NCI-H1694 (cell line): ENCODE measurements around the gene SELENOS.
A peak's percentile ranks its signal among the peaks of the same experiment; 100 is the strongest.

Experiments used
- DNase-seq: peaks from one replicate; lab custom pipeline; 2025; lab: John Stamatoyannopoulos, UW

The SELENOS gene

DNA sequence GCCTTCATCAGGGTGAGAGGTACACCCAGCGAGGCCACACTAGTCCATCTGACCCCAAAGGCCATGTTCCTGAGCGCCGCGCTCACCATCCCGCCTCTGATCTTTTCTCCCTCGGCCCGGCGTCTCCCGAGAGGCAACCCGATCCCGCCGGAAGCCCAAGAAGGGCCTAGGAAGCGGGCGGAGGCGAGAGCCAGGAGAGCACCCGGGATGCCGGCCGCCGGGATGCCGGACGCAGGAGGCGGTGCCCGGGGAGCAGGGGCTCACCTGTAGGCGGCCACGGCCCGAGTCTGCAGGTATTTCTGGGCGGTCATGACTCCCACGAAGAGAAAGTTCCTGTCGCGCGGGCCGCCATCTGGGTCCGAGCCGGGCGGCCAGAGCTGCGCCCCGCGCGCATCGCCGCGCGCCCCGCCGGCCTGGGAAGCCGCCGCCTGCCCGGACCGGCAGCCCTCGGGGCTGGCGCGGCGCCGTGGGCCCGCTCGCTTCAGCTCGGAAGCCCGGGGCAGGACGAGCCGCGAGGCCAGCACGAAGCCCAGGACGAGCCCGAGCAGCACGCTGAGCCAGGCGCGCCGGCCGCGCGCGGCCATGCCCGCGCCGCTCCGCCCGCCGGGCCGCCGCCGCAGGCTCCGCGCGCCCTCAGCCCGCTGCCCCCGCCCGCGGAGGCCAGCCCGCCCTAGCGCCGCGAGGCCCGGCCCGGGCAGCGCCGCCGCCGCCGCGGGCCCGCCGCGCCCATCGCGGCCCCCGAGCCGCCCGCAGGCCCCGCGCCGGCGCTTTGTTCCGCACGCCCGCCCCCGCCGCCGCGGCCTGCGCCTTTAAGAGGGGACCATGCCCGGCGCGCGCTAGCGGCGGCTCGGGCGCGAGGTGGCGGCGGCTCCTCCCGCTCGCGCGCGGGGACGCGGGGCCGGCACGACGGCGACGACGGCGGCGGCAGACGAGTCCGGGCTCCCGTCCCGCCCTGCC is 26.1 kb downstream of the SELENOS start:
- no peak for DNase-seq

DNA sequence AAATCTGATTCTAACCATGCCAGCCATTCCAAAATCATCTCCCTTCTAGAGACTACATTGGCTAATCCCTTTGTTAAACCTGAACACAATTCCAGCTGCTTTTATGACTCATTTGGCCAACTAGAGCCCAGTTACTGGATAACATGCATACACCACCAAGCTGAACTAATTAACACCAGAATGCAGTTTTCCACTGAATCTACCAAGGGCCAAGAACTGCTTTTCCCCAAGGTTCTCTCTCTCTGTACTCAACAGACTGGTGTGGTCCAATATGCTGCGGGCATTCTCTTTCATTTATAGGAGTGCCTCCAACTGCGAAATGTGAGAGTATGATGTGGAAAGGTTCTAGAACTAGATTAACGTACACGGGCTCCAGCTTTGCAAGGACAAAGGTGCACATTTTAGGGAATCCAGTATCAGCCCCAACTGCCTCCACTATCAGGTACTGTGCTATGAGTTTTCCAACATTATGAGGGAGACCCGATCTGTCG is 26.9 kb downstream of the SELENOS start:
- DNase-seq = peak; percentile 26

GRCh38 chr15:101248274-101248673 is 29.0 kb downstream of the SELENOS start:
- DNase-seq = no peak

DNA sequence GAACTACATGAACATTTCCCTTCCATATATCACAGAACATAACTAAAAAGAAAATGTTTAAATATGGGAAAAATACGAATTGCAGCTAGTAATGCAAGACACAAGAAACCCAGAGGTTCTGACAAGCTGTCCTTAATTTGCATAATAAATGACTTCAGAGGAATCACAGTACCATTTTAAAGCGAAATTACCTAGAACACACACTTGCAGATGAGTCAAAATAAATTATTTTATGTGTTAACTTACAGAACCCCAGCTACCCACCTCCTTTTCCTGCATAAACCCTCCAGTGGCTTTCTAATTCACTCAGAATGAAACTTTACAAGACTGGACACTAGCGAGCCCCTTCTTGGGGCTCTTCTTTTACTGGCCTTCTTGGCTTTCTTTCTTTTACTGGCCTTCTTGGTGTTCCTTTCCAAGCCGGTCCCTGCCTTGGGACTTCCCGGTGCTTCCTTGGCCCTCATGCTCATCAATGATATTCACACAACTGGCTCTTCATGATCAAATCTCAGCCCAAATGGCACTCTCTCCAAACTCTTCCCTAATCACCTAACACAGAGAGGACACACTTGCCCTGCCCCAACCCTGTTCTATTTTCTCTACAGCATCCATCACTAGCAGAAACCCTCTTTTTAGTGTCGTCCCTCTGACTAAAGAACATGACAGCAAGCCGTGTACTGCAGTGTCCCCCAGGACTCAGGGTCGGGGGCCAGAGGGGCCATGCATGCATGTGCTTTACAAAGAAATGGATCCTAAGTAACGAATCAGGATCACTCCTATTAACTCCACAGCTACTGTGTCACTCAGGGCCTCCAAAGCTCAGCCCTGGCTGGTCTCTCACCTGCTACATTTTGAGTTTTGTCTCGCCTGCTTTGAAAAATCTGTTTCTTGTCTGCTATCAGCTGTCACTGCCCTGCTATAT is 30.2 kb downstream of the SELENOS start:
- DNase-seq = no peak

DNA sequence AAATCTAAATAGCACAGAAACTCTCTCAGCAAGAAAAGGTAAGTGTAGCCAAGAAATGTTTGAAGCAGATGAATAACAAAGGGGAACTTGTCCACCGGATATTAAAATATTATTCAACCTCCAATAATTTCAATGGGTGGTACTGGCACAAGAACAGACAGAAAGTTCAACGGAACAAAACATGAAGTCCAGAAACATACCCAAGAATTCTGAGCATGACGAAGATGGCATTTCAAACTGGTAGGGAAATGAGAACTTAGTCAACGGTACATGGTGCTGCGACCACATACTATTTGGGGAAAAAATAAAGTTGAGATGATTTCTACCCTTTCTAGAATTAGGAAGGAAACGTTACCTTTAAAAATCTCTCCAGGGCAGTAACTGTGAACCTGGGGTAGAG is 30.9 kb downstream of the SELENOS start:
- no peak for DNase-seq

GRCh38 chr15:101244889-101245668 is 32.2 kb downstream of the SELENOS start:
- no peak for DNase-seq

DNA sequence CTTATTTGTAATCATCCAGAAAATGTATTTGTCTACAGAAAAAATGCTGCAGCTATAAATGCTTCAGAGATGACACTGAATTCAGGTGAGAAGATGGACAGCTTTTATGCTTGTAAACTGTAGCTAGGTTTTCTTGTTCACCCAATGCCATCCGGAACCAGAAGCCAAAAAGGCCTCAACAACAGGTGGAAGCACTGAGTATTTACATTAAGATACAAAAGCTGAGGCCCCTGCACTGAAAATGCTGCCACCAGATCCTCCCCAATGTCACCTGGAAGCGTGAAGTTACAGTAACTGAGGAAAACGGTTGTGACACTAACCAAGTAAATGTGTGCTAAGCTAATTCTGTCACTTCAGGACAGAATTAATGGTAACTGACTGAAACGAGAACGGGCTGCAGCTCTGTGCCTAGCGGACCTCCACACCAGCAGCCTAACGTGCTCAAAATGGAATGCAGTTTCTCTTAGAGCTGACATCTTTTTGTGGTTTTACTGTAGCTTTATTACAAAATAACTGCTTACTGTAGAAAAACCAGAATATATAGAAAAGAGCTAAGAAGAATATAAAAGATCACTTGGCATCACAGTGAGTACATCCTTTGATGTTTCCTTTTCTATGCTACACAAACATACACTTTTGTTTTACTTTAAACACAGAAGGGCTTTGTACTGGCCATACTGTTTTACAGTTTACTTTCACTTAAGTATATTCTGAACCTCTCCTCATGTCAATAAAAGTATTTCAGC is 33.1 kb downstream of the SELENOS start:
- DNase-seq = no peak

- DNase-seq = no peak
Observed at GRCh38 chr15:101243420-101243819, 33.9 kb downstream of the SELENOS start.

DNA sequence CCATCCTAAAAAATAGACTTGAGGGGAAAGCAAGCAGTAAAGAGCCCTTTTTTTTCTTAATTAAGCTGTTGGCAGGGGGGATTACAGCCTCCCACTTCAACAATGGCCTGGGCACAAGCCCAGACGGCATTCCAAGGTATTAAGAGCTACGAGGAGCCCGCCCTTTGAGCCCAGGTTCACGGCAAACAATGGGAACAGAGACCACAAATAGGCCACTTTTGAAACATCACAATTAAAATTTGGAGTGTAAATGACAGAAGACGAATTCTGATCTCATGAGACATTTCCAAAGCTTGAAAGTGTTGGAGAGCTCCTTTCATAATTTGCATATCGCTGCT is 34.3 kb downstream of the SELENOS start:
- no peak for DNase-seq

GRCh38 chr15:101242160-101242998 is 34.9 kb downstream of the SELENOS start:
- no peak for DNase-seq

- DNase-seq = no peak
Observed at GRCh38 chr15:101240358-101240757, 36.9 kb downstream of the SELENOS start.

- DNase-seq = no peak
Observed at GRCh38 chr15:101239724-101240136, 37.6 kb downstream of the SELENOS start.

DNA sequence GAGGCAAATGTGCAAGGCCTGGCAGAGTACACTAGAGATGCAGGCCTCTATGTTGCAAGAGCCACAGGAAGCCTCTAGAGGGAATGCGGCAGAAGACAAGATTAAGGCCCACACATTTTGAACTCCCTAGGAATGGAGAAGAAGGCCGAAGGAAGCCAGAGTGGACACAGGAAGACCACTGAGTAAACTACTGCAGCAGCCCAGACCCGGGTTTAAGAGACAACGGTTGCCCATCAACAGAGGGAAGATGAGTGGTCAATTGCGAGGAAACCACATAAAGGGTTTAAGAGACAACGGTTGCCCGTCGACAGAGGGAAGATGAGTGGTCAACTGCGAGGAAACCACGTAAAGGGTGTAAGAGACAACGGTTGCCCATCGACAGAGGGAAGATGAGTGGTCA is 40.0 kb downstream of the SELENOS start:
- DNase-seq = no peak

DNA sequence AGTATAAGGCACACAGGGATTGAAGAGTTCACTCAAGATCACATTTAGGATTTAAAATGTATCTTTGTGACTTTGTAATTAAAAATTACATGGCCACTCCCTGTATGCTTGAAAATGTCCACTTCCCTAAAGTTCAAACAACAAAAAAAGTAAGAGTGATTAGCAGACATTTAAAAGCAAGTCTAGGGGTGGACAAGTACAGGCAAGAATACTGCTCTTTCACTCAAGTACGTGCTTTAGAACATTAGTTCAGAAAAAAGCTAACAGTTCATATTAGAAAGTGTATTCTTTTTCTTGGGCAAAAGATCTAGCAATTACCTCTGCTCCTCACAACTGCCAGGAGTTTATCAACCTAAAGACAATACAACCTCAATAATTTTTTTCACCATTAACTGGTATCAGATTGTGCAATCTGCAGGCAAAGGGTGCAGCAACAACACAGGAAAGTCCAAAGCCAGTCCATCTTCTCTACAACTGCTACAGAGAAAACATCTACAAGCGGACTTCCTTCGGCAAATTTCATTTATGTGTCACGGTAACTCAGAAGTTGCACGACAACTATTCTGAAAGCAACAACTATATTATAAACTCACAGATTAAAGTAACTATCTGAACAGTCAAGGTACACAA is 43.5 kb downstream of the SELENOS start:
- DNase-seq = no peak

DNA sequence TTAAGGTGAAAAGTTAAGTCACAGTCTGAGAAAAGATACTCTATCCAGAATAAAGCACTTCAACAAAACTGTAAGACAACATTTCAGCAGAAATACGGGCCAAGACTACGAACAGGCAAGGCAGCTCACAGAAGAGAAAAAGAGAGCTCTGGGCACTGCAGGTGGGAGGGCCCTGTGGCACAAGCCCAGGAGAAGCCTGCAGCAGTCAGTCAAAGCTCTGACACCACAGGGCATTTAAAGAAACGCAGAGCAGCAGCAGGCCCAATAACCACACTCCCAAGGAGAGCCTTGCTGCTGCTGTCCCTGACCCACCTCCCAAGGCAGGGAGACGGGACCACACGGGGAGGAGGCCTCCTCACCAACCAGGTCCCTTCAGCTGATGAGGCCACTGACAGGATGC is 44.6 kb downstream of the SELENOS start:
- DNase-seq = no peak

DNA sequence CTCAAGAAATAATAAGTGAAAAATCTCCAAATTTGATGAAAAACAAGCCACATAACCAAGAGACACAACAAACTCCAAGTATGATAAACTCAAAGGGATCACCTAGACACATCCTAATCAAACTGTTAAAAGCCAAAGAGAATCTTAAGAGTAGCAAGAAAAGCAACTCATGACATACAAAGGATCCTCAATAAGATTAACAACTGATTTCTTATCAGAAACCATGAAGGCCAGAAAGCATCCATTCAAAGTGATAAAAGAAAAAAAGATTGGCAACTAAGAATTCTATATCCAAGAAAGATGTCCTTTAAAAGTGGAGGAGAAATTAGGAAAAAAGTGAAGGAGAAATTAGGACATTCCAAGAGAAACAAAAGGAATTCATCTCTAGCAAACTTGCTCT is 49.0 kb downstream of the SELENOS start:
- no peak for DNase-seq

DNA sequence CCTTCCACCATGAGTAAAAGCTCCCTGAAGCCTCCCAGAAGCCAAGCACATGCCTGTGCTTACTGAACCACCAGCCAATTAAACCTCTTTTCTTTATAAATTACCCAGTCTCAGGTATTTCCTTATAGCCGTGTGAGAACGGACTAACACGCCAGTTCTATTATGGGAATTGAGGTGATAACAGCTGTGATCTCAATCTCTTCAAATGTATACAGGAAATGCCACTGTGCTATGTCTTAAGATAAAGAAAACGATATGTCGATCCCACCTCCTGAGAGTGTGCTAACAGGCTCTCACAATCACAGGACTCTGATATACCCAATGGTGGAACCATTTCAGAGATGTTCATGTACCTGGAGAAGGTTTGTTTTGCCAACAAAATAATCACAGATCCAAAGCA is 51.6 kb downstream of the SELENOS start:
- DNase-seq = no peak
